Activated CD8-positive, alpha-beta memory T cell treated with anti-CD3 and anti-CD28 coated beads for 4 hours (primary cell): ENCODE data around the gene SMCO3.

Experiments
- DNase-seq, 2 donors: peaks; one replicate each; pipeline ENCODE4 v3.0.0-alpha.2; 2020; ENCODE audit warnings: low read depth in 2 of 2

SMCO3 gene

GRCh38 chr12:14814014-14814413 lies at the start of gene SMCO3:
Gene SMCO3, minus strand, starts transcription at chr12:14814182. Its CDS starts 7,502 bp downstream, at chr12:14806680.
- DNase-seq: no peak

GRCh38 chr12:14860490-14860889 lies 46.5 kb upstream of the SMCO3 start:
- DNase-seq: no peak

GRCh38 chr12:14858513-14858912 lies 44.5 kb upstream of the SMCO3 start:
- DNase-seq: no peak

- DNase-seq: no peak
These were observed 40.7 kb upstream of the SMCO3 start for GRCh38 chr12:14854586-14855183.

GRCh38 chr12:14853961-14854360 lies 40.0 kb upstream of the SMCO3 start:
- DNase-seq: no peak

GRCh38 chr12:14852880-14853279 lies 38.9 kb upstream of the SMCO3 start:
- DNase-seq: no peak

- DNase-seq: no peak
These were observed 37.1 kb upstream of the SMCO3 start for GRCh38 chr12:14850929-14851663.

GRCh38 chr12:14849661-14850060 lies 35.7 kb upstream of the SMCO3 start:
- no peak for DNase-seq

GRCh38 chr12:14846876-14847580 lies 33.0 kb upstream of the SMCO3 start:
- DNase-seq: no peak

- DNase-seq: no peak
These were observed 32.1 kb upstream of the SMCO3 start for GRCh38 chr12:14846042-14846587.

- DNase-seq: peak; percentile 4 to 6
These were observed 31.4 kb upstream of the SMCO3 start for GRCh38 chr12:14845350-14845750.

GRCh38 chr12:14844401-14844800 lies 30.4 kb upstream of the SMCO3 start:
- DNase-seq: no peak

GRCh38 chr12:14843425-14843887 lies 29.5 kb upstream of the SMCO3 start, which contains the start of gene ART4:
Gene ART4, minus strand, starts transcription at chr12:14843526. Its CDS starts 413 bp downstream, at chr12:14843113.
- no peak for DNase-seq

- no peak for DNase-seq
These were observed 28.3 kb upstream of the SMCO3 start for GRCh38 chr12:14842315-14842714.

GRCh38 chr12:14841761-14842160 lies 27.8 kb upstream of the SMCO3 start:
- DNase-seq: no peak

GRCh38 chr12:14840616-14841015 lies 26.6 kb upstream of the SMCO3 start:
- no peak for DNase-seq

GRCh38 chr12:14839262-14839661 lies 25.3 kb upstream of the SMCO3 start:
- no peak for DNase-seq

- DNase-seq: no peak
These were observed 22.6 kb upstream of the SMCO3 start for GRCh38 chr12:14836336-14837210.

GRCh38 chr12:14834509-14834908 lies 20.5 kb upstream of the SMCO3 start:
- DNase-seq: no peak

GRCh38 chr12:14833952-14834351 lies 20.0 kb upstream of the SMCO3 start:
- no peak for DNase-seq

- no peak for DNase-seq
These were observed 19.4 kb upstream of the SMCO3 start for GRCh38 chr12:14833336-14833735.
